ENCODE measurements around the gene OGFRL1.
"Not testable (repeated sequence)": the region's sequence is repeated elsewhere in the genome, so short reads cannot be mapped to it uniquely, and the experiment has no call there.

- not testable (repeated sequence) for TF ChIP-seq CTCF (IDR thresholded peaks at IDR 0.05; ENCODE audit: low read length); EZH2 (IDR thresholded peaks at IDR 0.05; ENCODE audit: borderline replicate concordance, low read length)
Observed at GRCh38 chr6:71266392-71266791, 22.2 kb upstream of the OGFRL1 start.
